Measurements from ENCODE around the gene IQSEC1. TPM values are rescaled to one million over a fixed set of nuclear protein-coding genes. Genes with fewer than 3 reads are reported as not detected.

Gene IQSEC1
- total and polyA plus RNA-seq, 8 donors = 24.9 to 57.0 (median 34.2) TPM

GRCh38 chr3:13031621-13032020 is 41.6 kb downstream of the IQSEC1 start:
- no peaks in the 10 kb centered on the region for H3K36me3 ChIP-seq
- no peaks in the 10 kb centered on the region for H3K9me3 ChIP-seq
- no peak overlapping the region for H3K27ac ChIP-seq
- no peak overlapping the region for H3K4me3 ChIP-seq
- H3K27me3 ChIP-seq = no peaks in the 10 kb centered on the region
- no peak for TF ChIP-seq CTCF (IDR thresholded peaks at IDR 0.05)
- H3K4me1 ChIP-seq = no peaks in the 10 kb centered on the region
- intact Hi-C loops (cut with DNase I) = no loop called here
- ATAC-seq = no peak
- DNase-seq = no peak

GRCh38 chr3:13030684-13031083 is 42.5 kb downstream of the IQSEC1 start:
- DNase-seq = peak in 1 of 4 donors; percentile 24
- Histone ChIP-seq H3K4me3 (no peak overlapping the region), H3K27me3 (no peaks in the 10 kb centered on the region), H3K27ac (no peak overlapping the region), H3K36me3 (no peaks in the 10 kb centered on the region), H3K9me3 (no peaks in the 10 kb centered on the region), H3K4me1 (no peaks in the 10 kb centered on the region)
- no peak for ATAC-seq
- intact Hi-C loops (cut with DNase I) = no loop called here
- no peak for TF ChIP-seq CTCF (IDR thresholded peaks at IDR 0.05)

- Histone ChIP-seq H3K4me1 (peaks cover 0 to 10% of the 10 kb centered on the region in 2 donors), H3K27ac (no peak overlapping the region), H3K4me3 (no peak overlapping the region), H3K36me3 (no peaks in the 10 kb centered on the region), H3K27me3 (no peaks in the 10 kb centered on the region), H3K9me3 (no peaks in the 10 kb centered on the region)
- DNase-seq (peak in 1 of 4 donors; percentile 50), ATAC-seq (no peak)
- TF ChIP-seq CTCF (IDR thresholded peaks at IDR 0.05) = no peak
- intact Hi-C loops (cut with DNase I) = no loop called here
Observed at GRCh38 chr3:13028010-13028821, 45.0 kb downstream of the IQSEC1 start.

- DNase-seq = peak in 1 of 4 donors; percentile 33
- no peak for TF ChIP-seq CTCF (IDR thresholded peaks at IDR 0.05)
- H3K9me3 ChIP-seq = no peaks in the 10 kb centered on the region
- H3K4me3 ChIP-seq = no peak overlapping the region
- H3K27ac ChIP-seq = no peak overlapping the region
- H3K27me3 ChIP-seq = no peaks in the 10 kb centered on the region
- no peak for ATAC-seq
- H3K4me1 ChIP-seq = peaks cover 4 to 10% of the 10 kb centered on the region in 2 donors
- no peaks in the 10 kb centered on the region for H3K36me3 ChIP-seq
- intact Hi-C loops (cut with DNase I) = no loop called here
Observed at GRCh38 chr3:13027154-13027553, 46.1 kb downstream of the IQSEC1 start.

- intact Hi-C loops (cut with DNase I) = no loop called here
- no peak for TF ChIP-seq CTCF (IDR thresholded peaks at IDR 0.05)
- Histone ChIP-seq H3K36me3 (no peaks in the 10 kb centered on the region), H3K27me3 (no peaks in the 10 kb centered on the region), H3K27ac (no peak overlapping the region), H3K4me3 (no peak overlapping the region), H3K4me1 (peaks cover 4 to 10% of the 10 kb centered on the region in 2 donors), H3K9me3 (no peaks in the 10 kb centered on the region)
- ATAC-seq (no peak), DNase-seq (no peak)
Observed at GRCh38 chr3:13026534-13026933, 46.7 kb downstream of the IQSEC1 start.
